Right atrium auricular region (tissue), 2 donors: ENCODE measurements around the gene JDP2. TPM values are rescaled to one million over a fixed set of nuclear protein-coding genes. Genes with fewer than 3 reads are reported as not detected.

Experiments
- DNase-seq: peaks from one replicate; pipeline ENCODE4 v3.0.0-alpha.2; 2019; ENCODE audit warnings: low spot score
- H3K27ac ChIP-seq, 2 donors: fragments of 200-600 bp; sonication (generic); 1 replicate in 1 of 2; 2 replicates in 1 of 2; pipeline ENCODE4 v1.5.1; 2016 to 2019
- H3K27me3 ChIP-seq, 2 donors: fragments of 200-600 bp; sonication (generic); one replicate each; pipeline versions ENCODE4 v1.5.1 to v1.6.0; 2017 to 2019
- H3K36me3 ChIP-seq: fragments of 200-600 bp; sonication (generic); one replicate; pipeline ENCODE4 v1.5.1; 2016
- H3K4me1 ChIP-seq, 2 donors: fragments of 200-600 bp; sonication (generic); one replicate each; pipeline versions ENCODE4 v1.5.1 to v1.6.0; 2017 to 2019
- H3K4me3 ChIP-seq, 2 donors: fragments of 200-600 bp; sonication (generic); 1 replicate in 1 of 2; 2 replicates in 1 of 2; pipeline ENCODE4 v1.5.1; 2017 to 2019; ENCODE audit warnings: mild to moderate bottlenecking in 1 of 2, moderate library complexity in 1 of 2
- H3K9me3 ChIP-seq, 2 donors: fragments of 200-600 bp; sonication (generic); one replicate each; pipeline ENCODE4 v1.5.1; 2019
- CTCF ChIP-seq, 2 donors: fragments of 200-600 bp; sonication (generic); IDR thresholded peaks; one replicate each; pipeline ENCODE4 v1.5.1; 2019; ENCODE audit warnings: antibody characterized with exemption in 2 of 2
- total RNA-seq, 2 donors: library from RNA; depleted of rRNA; stranded (reverse); fragments of >200 nt; gene quantifications; one replicate each; pipeline ENCODE4 v1.1.0, GENCODE V29; 2016

JDP2 gene
- total RNA-seq, 2 donors from 2014 or later = 46.1 to 67.4 TPM

- H3K9me3 ChIP-seq = peaks cover 0 to 17% of the 10 kb centered on the region in 2 donors
- peaks cover 0 to 14% of the 10 kb centered on the region in 2 donors for H3K4me1 ChIP-seq
- H3K27me3 ChIP-seq = no peaks in the 10 kb centered on the region
- no peak for DNase-seq
- H3K27ac ChIP-seq = peak overlapping the region in 1 of 2 donors; percentile 18
- no peaks in the 10 kb centered on the region for H3K36me3 ChIP-seq
- peak in 1 of 2 donors; percentile 56 for TF ChIP-seq CTCF (IDR thresholded peaks at IDR 0.05)
- peak overlapping the region; percentile 4 to 50 for H3K4me3 ChIP-seq
These were observed 87.1 kb downstream of the JDP2 start for GRCh38 chr14:75514673-75515628.

- H3K4me1 ChIP-seq = peaks cover 0 to 14% of the 10 kb centered on the region in 2 donors
- no peak for TF ChIP-seq CTCF (IDR thresholded peaks at IDR 0.05)
- peak overlapping the region in 1 of 2 donors; percentile 50 for H3K4me3 ChIP-seq
- H3K27ac ChIP-seq = no peak overlapping the region
- H3K36me3 ChIP-seq = no peaks in the 10 kb centered on the region
- peaks cover 0 to 13% of the 10 kb centered on the region in 2 donors for H3K9me3 ChIP-seq
- no peak for DNase-seq
- H3K27me3 ChIP-seq = no peaks in the 10 kb centered on the region
These were observed 87.8 kb downstream of the JDP2 start for GRCh38 chr14:75515629-75515996.

- DNase-seq = no peak
- Histone ChIP-seq H3K36me3 (no peaks in the 10 kb centered on the region), H3K27ac (no peak overlapping the region), H3K9me3 (no peaks in the 10 kb centered on the region), H3K27me3 (no peaks in the 10 kb centered on the region), H3K4me3 (no peak overlapping the region), H3K4me1 (peaks cover 0 to 20% of the 10 kb centered on the region in 2 donors)
- TF ChIP-seq CTCF (IDR thresholded peaks at IDR 0.05) = peak in 1 of 2 donors; percentile 39
These were observed 90.8 kb downstream of the JDP2 start for GRCh38 chr14:75518625-75519024.

GRCh38 chr14:75519394-75519793 lies 91.6 kb downstream of the JDP2 start:
- H3K4me3 ChIP-seq = no peak overlapping the region
- no peaks in the 10 kb centered on the region for H3K27me3 ChIP-seq
- no peak overlapping the region for H3K27ac ChIP-seq
- DNase-seq = no peak
- no peaks in the 10 kb centered on the region for H3K36me3 ChIP-seq
- no peak for TF ChIP-seq CTCF (IDR thresholded peaks at IDR 0.05)
- H3K4me1 ChIP-seq = peaks cover 0 to 27% of the 10 kb centered on the region in 2 donors
- H3K9me3 ChIP-seq = no peaks in the 10 kb centered on the region

- no peak for DNase-seq
- Histone ChIP-seq H3K36me3 (no peaks in the 10 kb centered on the region), H3K4me3 (no peak overlapping the region), H3K27me3 (no peaks in the 10 kb centered on the region), H3K4me1 (peaks cover 0 to 23% of the 10 kb centered on the region in 2 donors), H3K27ac (no peak overlapping the region), H3K9me3 (no peaks in the 10 kb centered on the region)
- no peak for TF ChIP-seq CTCF (IDR thresholded peaks at IDR 0.05)
These were observed 92.3 kb downstream of the JDP2 start for GRCh38 chr14:75519826-75520728.
